GM19238 (cell line): ENCODE data around the gene SCARB1.

Experiments used
- DNase-seq: peaks from one replicate; pipeline ENCODE4 v3.0.0; 2011; ENCODE audit warnings: low spot score; ENCODE audit not compliant: insufficient read length

The SCARB1 gene

GRCh38 chr12:124862768-124863415, 772 bp downstream of the SCARB1 start:
- no peak for DNase-seq

- DNase-seq, result no peak
These were observed 1.6 kb downstream of the SCARB1 start for GRCh38 chr12:124861898-124862676.

- DNase-seq, result no peak
These were observed 2.2 kb downstream of the SCARB1 start for GRCh38 chr12:124861492-124861891.

- DNase-seq, result no peak
These were observed 5.7 kb downstream of the SCARB1 start for GRCh38 chr12:124857921-124858461.

- DNase-seq, result no peak
These were observed 6.9 kb downstream of the SCARB1 start for GRCh38 chr12:124856842-124857178.

- DNase-seq, result no peak
These were observed 7.4 kb downstream of the SCARB1 start for GRCh38 chr12:124856132-124856841.

- no peak for DNase-seq
These were observed 8.2 kb downstream of the SCARB1 start for GRCh38 chr12:124855275-124855957.

GRCh38 chr12:124854637-124855184, 9.0 kb downstream of the SCARB1 start:
- DNase-seq, result no peak

- DNase-seq, result no peak
These were observed 9.7 kb downstream of the SCARB1 start for GRCh38 chr12:124853781-124854636.

- no peak for DNase-seq
These were observed 10.7 kb downstream of the SCARB1 start for GRCh38 chr12:124852911-124853427.

- DNase-seq, result no peak
These were observed 11.3 kb downstream of the SCARB1 start for GRCh38 chr12:124852329-124852831.

- no peak for DNase-seq
These were observed 12.3 kb downstream of the SCARB1 start for GRCh38 chr12:124851342-124851741.

- DNase-seq, result no peak
These were observed 14.3 kb downstream of the SCARB1 start for GRCh38 chr12:124849382-124849781.

- no peak for DNase-seq
These were observed 14.9 kb downstream of the SCARB1 start for GRCh38 chr12:124848621-124849380.

GRCh38 chr12:124847113-124848074, 16.3 kb downstream of the SCARB1 start:
- no peak for DNase-seq

- DNase-seq, result no peak
These were observed 19.0 kb downstream of the SCARB1 start for GRCh38 chr12:124844411-124845397.
